HepG2 (cell line): ENCODE measurements around the gene TAF8. TPM values are rescaled to one million over a fixed set of nuclear protein-coding genes. Genes with fewer than 3 reads are reported as not detected.

ENCODE experiments used
- ATAC-seq: fragments of 200-7000 bp; cut with Tn5 transposase; 3 replicates; pipeline ENCODE4 v1.9.1; 2020; ENCODE audit warnings: mild to moderate bottlenecking, moderate library complexity
- BruUV-seq: library from RNA; stranded (reverse); fragments of 400-500 nt; replicated peaks from 2 replicates; lab custom pipeline; 2021; lab: Mats Ljungman, UMichigan
- CTCF ChIA-PET: fragments of 300-600 bp; formaldehyde crosslinking; extraction: SDS; loops from one replicate; lab custom pipeline; 2021; ENCODE audit warnings: low total read pairs, inconsistent platforms, low intra/inter-chr PET ratio; lab: Yijun Ruan, JAX
- POLR2A ChIA-PET: fragments of 350-600 bp; sonication (Branson Sonifier 250); formaldehyde crosslinking; loops from one replicate; lab custom pipeline; 2020; ENCODE audit warnings: antibody characterized with exemption, inconsistent platforms; lab: Yijun Ruan, JAX
- DNase-seq: peaks from one replicate; pipeline ENCODE4 v3.0.0-alpha.2; 2015; ENCODE audit warnings: low spot score
- FAIRE-seq: peaks from 3 replicates; lab custom pipeline; 2011; peaks lifted over from hg19 to GRCh38; lab: Jason Lieb, UNC
- H2AFZ ChIP-seq: one replicate; pipeline ENCODE4 v1.6.1; 2011; ENCODE audit warnings: low read length, inconsistent platforms
- H3K27ac ChIP-seq: fragments of 300-600 bp; 3 replicates; pipeline ENCODE4 v1.8.0; 2011; ENCODE audit warnings: mixed run types, mild to moderate bottlenecking, mixed read lengths, low read length, inconsistent platforms; ENCODE audit not compliant: insufficient read depth; ENCODE audit errors: extremely low read length
- H3K27me3 ChIP-seq, 2 experiments: fragments of 200-600 bp in 1 of 2; 2 replicates in 1 of 2; 3 replicates in 1 of 2; pipeline versions ENCODE4 v1.6.0 to v1.8.0; 2011; ENCODE audit warnings: low read length in 2 of 2, mild to moderate bottlenecking in 2 of 2, moderate library complexity in 2 of 2, inconsistent platforms in 1 of 2; ENCODE audit not compliant: insufficient read depth in 2 of 2, control insufficient read depth in 1 of 2
- H3K36me3 ChIP-seq, 2 experiments: fragments of 200-600 bp in 1 of 2; replicated peaks in 1 of 2; 2 replicates in 1 of 2; 3 replicates in 1 of 2; pipeline versions ENCODE4 v1.5.1 to v1.8.0; 2011; ENCODE audit warnings: low read length in 2 of 2, inconsistent platforms in 1 of 2; ENCODE audit not compliant: insufficient read depth in 2 of 2, control insufficient read depth in 1 of 2
- H3K4me1 ChIP-seq: 2 replicates; pipeline ENCODE4 v1.5.1; 2012; ENCODE audit warnings: low read length, inconsistent platforms; ENCODE audit not compliant: insufficient read depth
- H3K4me2 ChIP-seq: 2 replicates; pipeline ENCODE4 v1.6.0; 2011; ENCODE audit warnings: low read depth, low read length, inconsistent platforms
- H3K4me3 ChIP-seq, 3 experiments: fragments of 200-600 bp in 1 of 3; sonication (generic), shearing (Covaris generic) in 1 of 3; replicated peaks in 1 of 3; 2 replicates each; pipeline ENCODE4 v1.5.1; 2011 to 2016; ENCODE audit warnings: low read length in 3 of 3, inconsistent platforms in 2 of 3, low read depth in 2 of 3, mild to moderate bottlenecking in 2 of 3, control low read depth in 1 of 3, mixed read lengths in 1 of 3; ENCODE audit not compliant: insufficient read depth in 1 of 3
- H3K79me2 ChIP-seq: one replicate; pipeline ENCODE4 v1.6.1; 2011; ENCODE audit warnings: low read length, inconsistent platforms; ENCODE audit not compliant: insufficient read depth
- H3K9ac ChIP-seq: 2 replicates; pipeline ENCODE4 v1.6.0; 2011; ENCODE audit warnings: mild to moderate bottlenecking, low read depth, low read length, inconsistent platforms; ENCODE audit not compliant: insufficient read depth
- H3K9me3 ChIP-seq: 2 replicates; pipeline ENCODE4 v1.5.1; 2012; ENCODE audit warnings: mild to moderate bottlenecking, low read length
- H4K20me1 ChIP-seq: 2 replicates; pipeline ENCODE4 v1.6.0; 2011; ENCODE audit warnings: inconsistent platforms, mild to moderate bottlenecking, low read length, moderate library complexity; ENCODE audit not compliant: insufficient read depth
- ATAD3A ChIP-seq: sonication (generic); formaldehyde crosslinking; IDR thresholded peaks from 2 replicates; pipeline ENCODE4 v1.4.0; 2020; ENCODE audit warnings: missing genetic modification reagents
- ATF7 ChIP-seq, 2 experiments: fragments of 450-650 bp in 1 of 2; sonication (generic) in 1 of 2; formaldehyde crosslinking in 1 of 2; IDR thresholded peaks; 2 replicates each; pipeline versions ENCODE4 v1.4.0 to v1.6.1; 2016 to 2020; ENCODE audit warnings: antibody characterized with exemption in 1 of 2, mild to moderate bottlenecking in 1 of 2, missing genetic modification reagents in 1 of 2
- BHLHE40 ChIP-seq: IDR thresholded peaks from 2 replicates; pipeline ENCODE4 v1.6.1; 2011; ENCODE audit warnings: low read length, improper control_type of control experiment
- HOXA7 ChIP-seq: sonication (generic); formaldehyde crosslinking; IDR thresholded peaks from 2 replicates; pipeline ENCODE4 v1.8.1; 2022; ENCODE audit warnings: mild to moderate bottlenecking, missing genetic modification reagents, moderate library complexity
- KLF15 ChIP-seq: sonication (generic); formaldehyde crosslinking; IDR thresholded peaks from 2 replicates; pipeline ENCODE4 v1.8.1; 2023; ENCODE audit warnings: borderline replicate concordance, mild to moderate bottlenecking, inconsistent platforms, missing genetic modification reagents, mixed read lengths
- NCOA1 ChIP-seq: sonication (generic); formaldehyde crosslinking; IDR thresholded peaks from 2 replicates; pipeline ENCODE4 v1.9.0; 2021; ENCODE audit warnings: missing genetic modification reagents
- NONO ChIP-seq, 2 experiments: fragments of 450-650 bp in 1 of 2; sonication (generic) in 1 of 2; formaldehyde crosslinking in 1 of 2; IDR thresholded peaks in 1 of 2; conservative IDR thresholded peaks in 1 of 2; 2 replicates each; pipeline versions ENCODE4 v1.6.1 to v1.8.0; 2017 to 2022; ENCODE audit warnings: mild to moderate bottlenecking in 1 of 2, missing genetic modification reagents in 1 of 2, moderate library complexity in 1 of 2
- PRPF4 ChIP-seq: fragments of 200-400 bp; formaldehyde crosslinking; IDR thresholded peaks from 2 replicates; pipeline ENCODE4 v1.6.1; 2016; ENCODE audit warnings: low read length, low read depth; ENCODE audit not compliant: poor library complexity, severe bottlenecking
- TEAD3 ChIP-seq: optimal IDR thresholded peaks from 2 replicates; pipeline ENCODE3; 2016; ENCODE audit warnings: borderline replicate concordance
- ZNF761 ChIP-seq: sonication (generic); formaldehyde crosslinking; conservative IDR thresholded peaks from 2 replicates; pipeline ENCODE4 v1.4.0; 2020; ENCODE audit warnings: mild to moderate bottlenecking, missing genetic modification reagents
- WGBS: methylation state at CpG from one replicate; pipeline ENCODE4 v1.1.6; 2017; ENCODE audit warnings: low lambda C conversion rate; 5-methylcytosine and 5-hydroxymethylcytosine counted together
- in situ Hi-C: cut with HindIII; loops from 2 replicates; pipeline ENCODE4 v1.10.0; 2017; ENCODE audit warnings: low pct_unique_long_range_greater_than_20kb; ENCODE audit not compliant: extremely low pct_ligation_motif_present
- intact Hi-C: fragments of 100-400 bp; cut with micrococcal nuclease; formaldehyde crosslinking; loops from one replicate; pipeline ENCODE4 v1.10.0; 2022; ENCODE audit not compliant: unreplicated experiment
- polyA plus RNA-seq, 8 experiments: library from polyadenylated mRNA; depleted of rRNA in 3 of 8; stranded (reverse) in 7 of 8; unstranded in 1 of 8; fragments of >200 nt; fragmentation: Illumina TruSeq in 4 of 8; extraction: Trizol in 4 of 8; gene quantifications; 2 replicates each; pipeline versions ENCODE4 v1.2.1 to v1.2.3, GENCODE V29; 2011 to 2016; ENCODE audit warnings: low read depth in 4 of 8, missing spikeins in 1 of 8, mixed read lengths in 1 of 8; ENCODE audit not compliant: insufficient read depth in 1 of 8
- total RNA-seq, 5 experiments: library from RNA; depleted of rRNA; stranded (reverse); fragments of >200 nt; fragmentation: Illumina TruSeq; extraction: Trizol; gene quantifications; 2 replicates each; pipeline ENCODE4 v1.2.3, GENCODE V29; 2016; ENCODE audit warnings: low read depth in 1 of 5
- TF ChIP-seq, protein P1 (sequence below): sonication (generic); formaldehyde crosslinking; IDR thresholded peaks from 2 replicates; pipeline ENCODE4 v1.9.0; 2022; ENCODE audit warnings: missing genetic modification reagents, mild to moderate bottlenecking, borderline replicate concordance
- TF ChIP-seq, protein P2 (sequence below): sonication (generic); formaldehyde crosslinking; conservative IDR thresholded peaks from 2 replicates; pipeline ENCODE4 v1.8.0; 2022; ENCODE audit warnings: mild to moderate bottlenecking, moderate library complexity, missing genetic modification reagents
- TF ChIP-seq, protein P3 (sequence below): sonication (generic); formaldehyde crosslinking; IDR thresholded peaks from 2 replicates; pipeline ENCODE4; 2020; ENCODE audit warnings: missing genetic modification reagents, mild to moderate bottlenecking, borderline replicate concordance
- TF ChIP-seq, protein P4 (sequence below): sonication (generic); formaldehyde crosslinking; IDR thresholded peaks from 2 replicates; pipeline ENCODE4 v1.4.0; 2020; ENCODE audit warnings: missing genetic modification reagents

The TAF8 gene
- total and polyA plus RNA-seq, 2 of the 13 experiments (the other 11 are each of a cell fraction or from before 2014, with no cell fraction given): 25.2 to 25.8 TPM

DNA sequence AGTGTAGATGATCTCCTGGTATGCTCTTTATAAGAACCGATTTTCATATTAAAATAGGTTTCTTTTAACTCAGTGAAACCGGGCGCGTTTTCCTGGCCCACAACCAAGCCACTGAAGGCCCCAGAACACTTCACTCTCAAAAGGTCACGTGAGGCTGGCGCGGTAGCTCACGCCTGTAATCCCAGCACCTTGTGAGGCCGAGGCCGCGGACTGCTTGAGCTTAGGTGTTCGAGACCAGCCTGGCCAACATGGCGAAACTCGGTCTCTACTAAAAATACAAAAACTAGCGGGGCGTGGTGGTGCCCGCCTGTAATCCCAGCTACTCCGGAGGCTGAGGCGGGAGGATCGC lies 402 bp upstream of the TAF8 start:
- no peak for DNase-seq
- H3K9me3 ChIP-seq: no peaks in the 10 kb centered on the region
- no peaks in the 10 kb centered on the region; a peak in 2 of 5 replicates for H3K27me3 ChIP-seq
- WGBS: 92% methylated on average over 20 of the region's 20 CpGs
- H3K4me3 ChIP-seq: peak overlapping the region in 2 of 3 experiments; percentile 8 to 100; a peak in 2 of 6 replicates
- H3K27ac ChIP-seq: peak overlapping the region; percentile 96
- BruUV-seq: no TSS peak
- peaks cover 10% of the 10 kb centered on the region for H3K79me2 ChIP-seq
- POLR2A ChIA-PET: interaction anchor here (0.7 to 4.9 kb wide), 20 partner anchors 11 to 1132 kb away, joined by 3 to 46 read pairs (median 4); partner anchors contain the start of genes BYSL, CCND3, CUL9 and FRS3
- H3K4me2 ChIP-seq: peak overlapping the region; percentile 51
- no peak overlapping the region for H2AFZ ChIP-seq
- peaks cover 58% of the 10 kb centered on the region for H3K4me1 ChIP-seq
- no peak overlapping the region; the same call in 1 of the 2 replicates for H3K9ac ChIP-seq
- intact Hi-C loops (loop anchor here (10.0 kb wide), 1 partner anchor 325 kb away; no protein-coding TSS in a partner anchor), in situ Hi-C loops (loop anchor here (5.0 to 25.0 kb wide), 4 partner anchors 203 to 688 kb away; partner anchors contain the start of gene PRICKLE4)
- peaks cover 6 to 24% of the 10 kb centered on the region in 2 experiments; a peak in 3 of 5 replicates for H3K36me3 ChIP-seq
- ATAC-seq: no peak
- CTCF ChIA-PET: no interaction called here
- no peaks in the 10 kb centered on the region for H4K20me1 ChIP-seq
- no peak for FAIRE-seq
- TF ChIP-seq NONO (IDR thresholded peaks at IDR 0.05): no peak
- 0 out of 2 replicates have a peak, but pooled peaks have one; percentile 5 for TF ChIP-seq NONO (CRISPR knock-in tag; conservative IDR thresholded peaks at IDR 0.05)
- 0 out of 2 replicates have a peak, but pooled peaks have one; percentile 16 for TF ChIP-seq ZNF761 (CRISPR knock-in tag)
- TF ChIP-seq ATAD3A (CRISPR knock-in tag): no peak
- TF ChIP-seq HOXA7 (CRISPR knock-in tag): no peak
- TF ChIP-seq ATF7 (IDR thresholded peaks at IDR 0.05): no peak
- TF ChIP-seq ATF7 (CRISPR knock-in tag; IDR thresholded peaks at IDR 0.05): no peak
- TF ChIP-seq, protein P1, sequence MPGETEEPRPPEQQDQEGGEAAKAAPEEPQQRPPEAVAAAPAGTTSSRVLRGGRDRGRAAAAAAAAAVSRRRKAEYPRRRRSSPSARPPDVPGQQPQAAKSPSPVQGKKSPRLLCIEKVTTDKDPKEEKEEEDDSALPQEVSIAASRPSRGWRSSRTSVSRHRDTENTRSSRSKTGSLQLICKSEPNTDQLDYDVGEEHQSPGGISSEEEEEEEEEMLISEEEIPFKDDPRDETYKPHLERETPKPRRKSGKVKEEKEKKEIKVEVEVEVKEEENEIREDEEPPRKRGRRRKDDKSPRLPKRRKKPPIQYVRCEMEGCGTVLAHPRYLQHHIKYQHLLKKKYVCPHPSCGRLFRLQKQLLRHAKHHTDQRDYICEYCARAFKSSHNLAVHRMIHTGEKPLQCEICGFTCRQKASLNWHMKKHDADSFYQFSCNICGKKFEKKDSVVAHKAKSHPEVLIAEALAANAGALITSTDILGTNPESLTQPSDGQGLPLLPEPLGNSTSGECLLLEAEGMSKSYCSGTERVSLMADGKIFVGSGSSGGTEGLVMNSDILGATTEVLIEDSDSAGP (CRISPR knock-in tag): 0 out of 2 replicates have a peak, but pooled peaks have one; percentile 34
- TF ChIP-seq NCOA1 (CRISPR knock-in tag): peak; percentile 38; the same call in 1 of the 2 replicates
- TF ChIP-seq, protein P2, sequence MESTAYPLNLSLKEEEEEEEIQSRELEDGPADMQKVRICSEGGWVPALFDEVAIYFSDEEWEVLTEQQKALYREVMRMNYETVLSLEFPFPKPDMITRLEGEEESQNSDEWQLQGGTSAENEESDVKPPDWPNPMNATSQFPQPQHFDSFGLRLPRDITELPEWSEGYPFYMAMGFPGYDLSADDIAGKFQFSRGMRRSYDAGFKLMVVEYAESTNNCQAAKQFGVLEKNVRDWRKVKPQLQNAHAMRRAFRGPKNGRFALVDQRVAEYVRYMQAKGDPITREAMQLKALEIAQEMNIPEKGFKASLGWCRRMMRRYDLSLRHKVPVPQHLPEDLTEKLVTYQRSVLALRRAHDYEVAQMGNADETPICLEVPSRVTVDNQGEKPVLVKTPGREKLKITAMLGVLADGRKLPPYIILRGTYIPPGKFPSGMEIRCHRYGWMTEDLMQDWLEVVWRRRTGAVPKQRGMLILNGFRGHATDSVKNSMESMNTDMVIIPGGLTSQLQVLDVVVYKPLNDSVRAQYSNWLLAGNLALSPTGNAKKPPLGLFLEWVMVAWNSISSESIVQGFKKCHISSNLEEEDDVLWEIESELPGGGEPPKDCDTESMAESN (CRISPR knock-in tag): peak; percentile 18; the same call in 1 of the 2 replicates
- TF ChIP-seq, protein P3, sequence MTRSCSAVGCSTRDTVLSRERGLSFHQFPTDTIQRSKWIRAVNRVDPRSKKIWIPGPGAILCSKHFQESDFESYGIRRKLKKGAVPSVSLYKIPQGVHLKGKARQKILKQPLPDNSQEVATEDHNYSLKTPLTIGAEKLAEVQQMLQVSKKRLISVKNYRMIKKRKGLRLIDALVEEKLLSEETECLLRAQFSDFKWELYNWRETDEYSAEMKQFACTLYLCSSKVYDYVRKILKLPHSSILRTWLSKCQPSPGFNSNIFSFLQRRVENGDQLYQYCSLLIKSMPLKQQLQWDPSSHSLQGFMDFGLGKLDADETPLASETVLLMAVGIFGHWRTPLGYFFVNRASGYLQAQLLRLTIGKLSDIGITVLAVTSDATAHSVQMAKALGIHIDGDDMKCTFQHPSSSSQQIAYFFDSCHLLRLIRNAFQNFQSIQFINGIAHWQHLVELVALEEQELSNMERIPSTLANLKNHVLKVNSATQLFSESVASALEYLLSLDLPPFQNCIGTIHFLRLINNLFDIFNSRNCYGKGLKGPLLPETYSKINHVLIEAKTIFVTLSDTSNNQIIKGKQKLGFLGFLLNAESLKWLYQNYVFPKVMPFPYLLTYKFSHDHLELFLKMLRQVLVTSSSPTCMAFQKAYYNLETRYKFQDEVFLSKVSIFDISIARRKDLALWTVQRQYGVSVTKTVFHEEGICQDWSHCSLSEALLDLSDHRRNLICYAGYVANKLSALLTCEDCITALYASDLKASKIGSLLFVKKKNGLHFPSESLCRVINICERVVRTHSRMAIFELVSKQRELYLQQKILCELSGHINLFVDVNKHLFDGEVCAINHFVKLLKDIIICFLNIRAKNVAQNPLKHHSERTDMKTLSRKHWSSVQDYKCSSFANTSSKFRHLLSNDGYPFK (CRISPR knock-in tag): peak; percentile 9; the same call in 1 of the 2 replicates
- TF ChIP-seq TEAD3 (CRISPR knock-in tag): peak; percentile 4
- 0 out of 2 replicates have a peak, but pooled peaks have one; percentile 7 for TF ChIP-seq KLF15
- no peak for TF ChIP-seq BHLHE40
- peak; percentile 12 for TF ChIP-seq PRPF4
- TF ChIP-seq, protein P4, sequence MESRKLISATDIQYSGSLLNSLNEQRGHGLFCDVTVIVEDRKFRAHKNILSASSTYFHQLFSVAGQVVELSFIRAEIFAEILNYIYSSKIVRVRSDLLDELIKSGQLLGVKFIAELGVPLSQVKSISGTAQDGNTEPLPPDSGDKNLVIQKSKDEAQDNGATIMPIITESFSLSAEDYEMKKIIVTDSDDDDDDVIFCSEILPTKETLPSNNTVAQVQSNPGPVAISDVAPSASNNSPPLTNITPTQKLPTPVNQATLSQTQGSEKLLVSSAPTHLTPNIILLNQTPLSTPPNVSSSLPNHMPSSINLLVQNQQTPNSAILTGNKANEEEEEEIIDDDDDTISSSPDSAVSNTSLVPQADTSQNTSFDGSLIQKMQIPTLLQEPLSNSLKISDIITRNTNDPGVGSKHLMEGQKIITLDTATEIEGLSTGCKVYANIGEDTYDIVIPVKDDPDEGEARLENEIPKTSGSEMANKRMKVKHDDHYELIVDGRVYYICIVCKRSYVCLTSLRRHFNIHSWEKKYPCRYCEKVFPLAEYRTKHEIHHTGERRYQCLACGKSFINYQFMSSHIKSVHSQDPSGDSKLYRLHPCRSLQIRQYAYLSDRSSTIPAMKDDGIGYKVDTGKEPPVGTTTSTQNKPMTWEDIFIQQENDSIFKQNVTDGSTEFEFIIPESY (CRISPR knock-in tag): peak; percentile 93
